BLaER1 treated with 17β-estradiol and CSF1 and Interleukin-3, amounts not matched to agents 10 nM and 100 nM (cell line): ENCODE results near the gene MUC5B.
"Not testable (repeated sequence)": the region's sequence is repeated elsewhere in the genome, so short reads cannot be mapped to it uniquely, and the experiment has no call there.

Experiments used
- H3K27ac ChIP-seq, 11 experiments: shearing (Covaris generic); formaldehyde crosslinking; 2 replicates each; pipeline ENCODE4 v1.8.1; 2022
- H3K27me3 ChIP-seq, 11 experiments: shearing (Covaris generic); formaldehyde crosslinking; 2 replicates each; pipeline ENCODE4 v1.8.1; 2022
- H3K36me3 ChIP-seq, 11 experiments: shearing (Covaris generic); formaldehyde crosslinking; 2 replicates each; pipeline ENCODE4 v1.8.1; 2022
- H3K4me1 ChIP-seq, 10 experiments: shearing (Covaris generic); formaldehyde crosslinking; 2 replicates each; pipeline ENCODE4 v1.8.1; 2022
- H3K4me2 ChIP-seq, 11 experiments: shearing (Covaris generic); formaldehyde crosslinking; 2 replicates each; pipeline ENCODE4 v1.8.1; 2022
- H3K4me3 ChIP-seq, 10 experiments: shearing (Covaris generic); formaldehyde crosslinking; 2 replicates each; pipeline ENCODE4 v1.8.1; 2022
- H3K9ac ChIP-seq, 11 experiments: shearing (Covaris generic); formaldehyde crosslinking; 2 replicates each; pipeline ENCODE4 v1.8.1; 2022
- H3K9me3 ChIP-seq, 11 experiments: shearing (Covaris generic); formaldehyde crosslinking; replicated peaks in 1 of 11; 2 replicates each; pipeline ENCODE4 v1.8.1; 2022
- H4K20me1 ChIP-seq, 11 experiments: shearing (Covaris generic); formaldehyde crosslinking; 2 replicates each; pipeline ENCODE4 v1.8.1; 2022
- Cebpa-rat ChIP-seq, 11 experiments: shearing (Covaris generic); IDR thresholded peaks; 2 replicates each; pipeline ENCODE4 v1.8.1; 2022

Gene MUC5B, protein sequence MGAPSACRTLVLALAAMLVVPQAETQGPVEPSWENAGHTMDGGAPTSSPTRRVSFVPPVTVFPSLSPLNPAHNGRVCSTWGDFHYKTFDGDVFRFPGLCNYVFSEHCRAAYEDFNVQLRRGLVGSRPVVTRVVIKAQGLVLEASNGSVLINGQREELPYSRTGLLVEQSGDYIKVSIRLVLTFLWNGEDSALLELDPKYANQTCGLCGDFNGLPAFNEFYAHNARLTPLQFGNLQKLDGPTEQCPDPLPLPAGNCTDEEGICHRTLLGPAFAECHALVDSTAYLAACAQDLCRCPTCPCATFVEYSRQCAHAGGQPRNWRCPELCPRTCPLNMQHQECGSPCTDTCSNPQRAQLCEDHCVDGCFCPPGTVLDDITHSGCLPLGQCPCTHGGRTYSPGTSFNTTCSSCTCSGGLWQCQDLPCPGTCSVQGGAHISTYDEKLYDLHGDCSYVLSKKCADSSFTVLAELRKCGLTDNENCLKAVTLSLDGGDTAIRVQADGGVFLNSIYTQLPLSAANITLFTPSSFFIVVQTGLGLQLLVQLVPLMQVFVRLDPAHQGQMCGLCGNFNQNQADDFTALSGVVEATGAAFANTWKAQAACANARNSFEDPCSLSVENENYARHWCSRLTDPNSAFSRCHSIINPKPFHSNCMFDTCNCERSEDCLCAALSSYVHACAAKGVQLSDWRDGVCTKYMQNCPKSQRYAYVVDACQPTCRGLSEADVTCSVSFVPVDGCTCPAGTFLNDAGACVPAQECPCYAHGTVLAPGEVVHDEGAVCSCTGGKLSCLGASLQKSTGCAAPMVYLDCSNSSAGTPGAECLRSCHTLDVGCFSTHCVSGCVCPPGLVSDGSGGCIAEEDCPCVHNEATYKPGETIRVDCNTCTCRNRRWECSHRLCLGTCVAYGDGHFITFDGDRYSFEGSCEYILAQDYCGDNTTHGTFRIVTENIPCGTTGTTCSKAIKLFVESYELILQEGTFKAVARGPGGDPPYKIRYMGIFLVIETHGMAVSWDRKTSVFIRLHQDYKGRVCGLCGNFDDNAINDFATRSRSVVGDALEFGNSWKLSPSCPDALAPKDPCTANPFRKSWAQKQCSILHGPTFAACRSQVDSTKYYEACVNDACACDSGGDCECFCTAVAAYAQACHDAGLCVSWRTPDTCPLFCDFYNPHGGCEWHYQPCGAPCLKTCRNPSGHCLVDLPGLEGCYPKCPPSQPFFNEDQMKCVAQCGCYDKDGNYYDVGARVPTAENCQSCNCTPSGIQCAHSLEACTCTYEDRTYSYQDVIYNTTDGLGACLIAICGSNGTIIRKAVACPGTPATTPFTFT (N-terminal part only)

GRCh38 chr11:1222491-1223345 is at the start of gene MUC5B:
Gene MUC5B, plus strand, starts transcription at chr11:1223066. Its CDS starts 58 bp downstream, at chr11:1223124.
- Histone ChIP-seq H3K27ac (no peak within 1 kb of the TSS), H3K4me2 (no peak within 1 kb of the TSS), H3K4me1 (peaks cover 0 to 6% (median 0%) of the 10 kb centered on the region in 10 experiments; a peak in 4 of 20 replicates), H3K27me3 (peaks cover 3 to 55% (median 34%) of the 10 kb centered on the region in 11 experiments; a peak in 16 of 22 replicates), H3K9me3 (no peaks in the 10 kb centered on the region), H3K9ac (no peak within 1 kb of the TSS), H3K4me3 (no peak within 1 kb of the TSS), H3K36me3 (no peaks in the 10 kb centered on the region), H4K20me1 (peaks cover 0 to 13% (median 0%) of the 10 kb centered on the region in 11 experiments; a peak in 3 of 22 replicates)
- no peak for TF ChIP-seq Cebpa-rat (IDR thresholded peaks at IDR 0.05)

- not testable (repeated sequence) for H3K36me3 ChIP-seq, H3K4me3 ChIP-seq, H3K4me2 ChIP-seq, H3K27ac ChIP-seq, H3K9ac ChIP-seq, H4K20me1 ChIP-seq, H3K27me3 ChIP-seq, H3K4me1 ChIP-seq
- peaks cover 0 to 43% (median 24%) of the 10 kb centered on the region in 11 experiments; a peak in 18 of 22 replicates for H3K9me3 ChIP-seq
Measured at GRCh38 chr11:1173396-1173795, 49.5 kb upstream of the MUC5B start.

GRCh38 chr11:1174441-1175370 is 48.2 kb upstream of the MUC5B start:
- H3K36me3 ChIP-seq: no peaks in the 10 kb centered on the region
- H3K4me3 ChIP-seq: no peak overlapping the region
- TF ChIP-seq Cebpa-rat (IDR thresholded peaks at IDR 0.05): no peak
- H3K9me3 ChIP-seq: peaks cover 0 to 43% (median 24%) of the 10 kb centered on the region in 11 experiments; a peak in 18 of 22 replicates
- no peaks in the 10 kb centered on the region for H4K20me1 ChIP-seq
- no peaks in the 10 kb centered on the region for H3K27me3 ChIP-seq
- no peak overlapping the region for H3K4me2 ChIP-seq
- no peak overlapping the region for H3K9ac ChIP-seq
- H3K4me1 ChIP-seq: no peaks in the 10 kb centered on the region
- H3K27ac ChIP-seq: no peak overlapping the region

DNA sequence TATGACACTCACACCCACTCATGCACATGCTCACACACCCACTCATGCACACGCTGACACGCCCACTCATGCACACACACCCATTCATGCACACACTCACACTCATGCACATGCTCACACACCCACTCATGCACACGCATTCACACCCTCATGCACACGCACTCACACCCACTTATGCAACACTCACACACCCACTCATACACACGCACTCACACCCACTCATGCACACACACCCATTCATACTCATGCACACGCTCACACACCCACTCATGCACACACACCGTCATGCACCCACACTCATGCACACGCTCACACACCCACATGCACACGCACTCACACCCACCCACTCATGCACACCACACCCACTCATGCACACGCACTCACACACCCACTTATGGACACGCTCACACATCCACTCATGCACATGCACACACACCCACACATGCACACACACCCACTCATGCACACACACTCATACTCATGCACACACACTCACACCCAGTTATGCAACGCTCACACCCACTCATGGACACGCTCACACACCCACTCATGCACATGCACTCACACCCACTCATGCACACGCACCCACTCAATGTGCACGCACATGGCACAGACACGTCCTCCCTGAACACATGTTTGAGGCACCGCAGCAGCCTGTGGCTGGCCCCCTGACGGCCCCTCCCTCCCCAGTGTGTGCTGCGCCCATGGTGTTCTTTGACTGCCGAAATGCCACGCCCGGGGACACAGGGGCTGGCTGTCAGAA is 47.2 kb upstream of the MUC5B start:
- TF ChIP-seq Cebpa-rat (IDR thresholded peaks at IDR 0.05): no peak
- Histone ChIP-seq H4K20me1 (no peaks in the 10 kb centered on the region), H3K4me3 (no peak overlapping the region), H3K9me3 (peaks cover 0 to 40% (median 22%) of the 10 kb centered on the region in 11 experiments; a peak in 18 of 22 replicates), H3K27me3 (no peaks in the 10 kb centered on the region), H3K36me3 (no peaks in the 10 kb centered on the region), H3K4me2 (no peak overlapping the region), H3K27ac (no peak overlapping the region), H3K4me1 (no peaks in the 10 kb centered on the region), H3K9ac (no peak overlapping the region)

- no peaks in the 10 kb centered on the region for H3K27me3 ChIP-seq
- no peak for TF ChIP-seq Cebpa-rat (IDR thresholded peaks at IDR 0.05)
- H4K20me1 ChIP-seq: no peaks in the 10 kb centered on the region
- no peak overlapping the region for H3K27ac ChIP-seq
- H3K4me2 ChIP-seq: no peak overlapping the region
- no peaks in the 10 kb centered on the region for H3K36me3 ChIP-seq
- H3K4me1 ChIP-seq: peaks cover 0 to under 1% (median 0%) of the 10 kb centered on the region in 10 experiments; a peak in 1 of 20 replicates
- peaks cover 0 to 32% (median 15%) of the 10 kb centered on the region in 11 experiments; a peak in 17 of 22 replicates for H3K9me3 ChIP-seq
- H3K9ac ChIP-seq: no peak overlapping the region
- no peak overlapping the region for H3K4me3 ChIP-seq
Measured at GRCh38 chr11:1176224-1177019, 46.4 kb upstream of the MUC5B start.

GRCh38 chr11:1177020-1177770 is 45.7 kb upstream of the MUC5B start:
- no peaks in the 10 kb centered on the region for H3K36me3 ChIP-seq
- no peaks in the 10 kb centered on the region for H4K20me1 ChIP-seq
- H3K9ac ChIP-seq: no peak overlapping the region
- H3K27ac ChIP-seq: no peak overlapping the region
- H3K4me3 ChIP-seq: no peak overlapping the region
- no peak overlapping the region for H3K4me2 ChIP-seq
- no peaks in the 10 kb centered on the region for H3K27me3 ChIP-seq
- H3K4me1 ChIP-seq: peaks cover 0 to 8% (median 0%) of the 10 kb centered on the region in 10 experiments; a peak in 3 of 20 replicates
- peaks cover 0 to 27% (median 15%) of the 10 kb centered on the region in 11 experiments; a peak in 17 of 22 replicates for H3K9me3 ChIP-seq
- TF ChIP-seq Cebpa-rat (IDR thresholded peaks at IDR 0.05): no peak
